Measurements from ENCODE around the gene ANKRD28.

ANKRD28 gene

GRCh38 chr3:15726043-15726442 is 71.7 kb downstream of the ANKRD28 start:
- DNase-seq (ENCODE audit: low read depth, low spot score): no peak

- DNase-seq (ENCODE audit: low read depth, low spot score): no peak
Measured at GRCh38 chr3:15724446-15724845, 73.3 kb downstream of the ANKRD28 start.

GRCh38 chr3:15723624-15723884 is 74.2 kb downstream of the ANKRD28 start:
- DNase-seq (ENCODE audit: low read depth, low spot score): no peak

- no peak for DNase-seq (ENCODE audit: low read depth, low spot score)
Measured at GRCh38 chr3:15722877-15723623, 74.7 kb downstream of the ANKRD28 start.

GRCh38 chr3:15716178-15716577 is 81.6 kb downstream of the ANKRD28 start:
- no peak for DNase-seq (ENCODE audit: low read depth, low spot score)

GRCh38 chr3:15714448-15714847 is 83.3 kb downstream of the ANKRD28 start:
- DNase-seq (ENCODE audit: low read depth, low spot score): no peak

- DNase-seq (ENCODE audit: low read depth, low spot score): no peak
Measured at GRCh38 chr3:15713364-15713763, 84.4 kb downstream of the ANKRD28 start.

- no peak for DNase-seq (ENCODE audit: low read depth, low spot score)
Measured at GRCh38 chr3:15711281-15711680, 86.5 kb downstream of the ANKRD28 start.

- DNase-seq (ENCODE audit: low read depth, low spot score): no peak
Measured at GRCh38 chr3:15708882-15709677, 88.7 kb downstream of the ANKRD28 start.

GRCh38 chr3:15707779-15708178 is 90.0 kb downstream of the ANKRD28 start:
- no peak for DNase-seq (ENCODE audit: low read depth, low spot score)

- DNase-seq (ENCODE audit: low read depth, low spot score): no peak
Measured at GRCh38 chr3:15703346-15703745, 94.4 kb downstream of the ANKRD28 start.

- DNase-seq (ENCODE audit: low read depth, low spot score): no peak
Measured at GRCh38 chr3:15694628-15695027, 103.2 kb downstream of the ANKRD28 start.

- no peak for DNase-seq (ENCODE audit: low read depth, low spot score)
Measured at GRCh38 chr3:15693355-15693754, 104.4 kb downstream of the ANKRD28 start.

- DNase-seq (ENCODE audit: low read depth, low spot score): no peak
Measured at GRCh38 chr3:15690748-15691147, 107.0 kb downstream of the ANKRD28 start.

- no peak for DNase-seq (ENCODE audit: low read depth, low spot score)
Measured at GRCh38 chr3:15690230-15690629, 107.5 kb downstream of the ANKRD28 start.

GRCh38 chr3:15685927-15686326 is 111.9 kb downstream of the ANKRD28 start:
- DNase-seq (ENCODE audit: low read depth, low spot score): no peak

- no peak for DNase-seq (ENCODE audit: low read depth, low spot score)
Measured at GRCh38 chr3:15683253-15683652, 114.5 kb downstream of the ANKRD28 start.

- no peak for DNase-seq (ENCODE audit: low read depth, low spot score)
Measured at GRCh38 chr3:15682561-15683185, 115.1 kb downstream of the ANKRD28 start.

- DNase-seq (ENCODE audit: low read depth, low spot score): no peak
Measured at GRCh38 chr3:15681668-15682067, 116.1 kb downstream of the ANKRD28 start.

GRCh38 chr3:15679306-15679705 is 118.5 kb downstream of the ANKRD28 start:
- DNase-seq (ENCODE audit: low read depth, low spot score): no peak

- no peak for DNase-seq (ENCODE audit: low read depth, low spot score)
Measured at GRCh38 chr3:15676259-15676658, 121.5 kb downstream of the ANKRD28 start.

GRCh38 chr3:15673536-15673935 is 124.2 kb downstream of the ANKRD28 start:
- DNase-seq (ENCODE audit: low read depth, low spot score): no peak

- DNase-seq (ENCODE audit: low read depth, low spot score): no peak
Measured at GRCh38 chr3:15667484-15667883, 130.3 kb downstream of the ANKRD28 start.

Measured in activated naive CD8-positive, alpha-beta T cell treated with anti-CD3 and anti-CD28 coated beads, Interleukin-2, amount 50 U/mL, for 16 hours (primary cell).